Fibroblast of mammary gland (primary cell): ENCODE measurements around the gene DPT.

Source experiments
- DNase-seq: peaks from one replicate; pipeline ENCODE4 v3.0.0-alpha.2; 2010; ENCODE audit warnings: low read depth
- H3K4me3 ChIP-seq: 2 replicates; pipeline ENCODE4 v1.5.1; 2011; ENCODE audit warnings: low read depth, mild to moderate bottlenecking, low read length, moderate library complexity; ENCODE audit not compliant: control insufficient read depth
- TF ChIP-seq, protein P1 (sequence below): conservative IDR thresholded peaks from 2 replicates; pipeline ENCODE4 v1.5.1; 2011; ENCODE audit warnings: low read depth, low read length, inconsistent platforms; ENCODE audit not compliant: control insufficient read depth, insufficient read depth

Gene DPT

GRCh38 chr1:168654198-168654915 is 74.6 kb downstream of the DPT start:
- TF ChIP-seq, protein P1, sequence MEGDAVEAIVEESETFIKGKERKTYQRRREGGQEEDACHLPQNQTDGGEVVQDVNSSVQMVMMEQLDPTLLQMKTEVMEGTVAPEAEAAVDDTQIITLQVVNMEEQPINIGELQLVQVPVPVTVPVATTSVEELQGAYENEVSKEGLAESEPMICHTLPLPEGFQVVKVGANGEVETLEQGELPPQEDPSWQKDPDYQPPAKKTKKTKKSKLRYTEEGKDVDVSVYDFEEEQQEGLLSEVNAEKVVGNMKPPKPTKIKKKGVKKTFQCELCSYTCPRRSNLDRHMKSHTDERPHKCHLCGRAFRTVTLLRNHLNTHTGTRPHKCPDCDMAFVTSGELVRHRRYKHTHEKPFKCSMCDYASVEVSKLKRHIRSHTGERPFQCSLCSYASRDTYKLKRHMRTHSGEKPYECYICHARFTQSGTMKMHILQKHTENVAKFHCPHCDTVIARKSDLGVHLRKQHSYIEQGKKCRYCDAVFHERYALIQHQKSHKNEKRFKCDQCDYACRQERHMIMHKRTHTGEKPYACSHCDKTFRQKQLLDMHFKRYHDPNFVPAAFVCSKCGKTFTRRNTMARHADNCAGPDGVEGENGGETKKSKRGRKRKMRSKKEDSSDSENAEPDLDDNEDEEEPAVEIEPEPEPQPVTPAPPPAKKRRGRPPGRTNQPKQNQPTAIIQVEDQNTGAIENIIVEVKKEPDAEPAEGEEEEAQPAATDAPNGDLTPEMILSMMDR, result no peak
- no peak overlapping the region for H3K4me3 ChIP-seq
- peak; percentile 25 for DNase-seq

GRCh38 chr1:168653567-168653966 is 75.4 kb downstream of the DPT start:
- peak; percentile 59 for DNase-seq
- TF ChIP-seq, protein P1, result no peak
- no peak overlapping the region for H3K4me3 ChIP-seq

DNA sequence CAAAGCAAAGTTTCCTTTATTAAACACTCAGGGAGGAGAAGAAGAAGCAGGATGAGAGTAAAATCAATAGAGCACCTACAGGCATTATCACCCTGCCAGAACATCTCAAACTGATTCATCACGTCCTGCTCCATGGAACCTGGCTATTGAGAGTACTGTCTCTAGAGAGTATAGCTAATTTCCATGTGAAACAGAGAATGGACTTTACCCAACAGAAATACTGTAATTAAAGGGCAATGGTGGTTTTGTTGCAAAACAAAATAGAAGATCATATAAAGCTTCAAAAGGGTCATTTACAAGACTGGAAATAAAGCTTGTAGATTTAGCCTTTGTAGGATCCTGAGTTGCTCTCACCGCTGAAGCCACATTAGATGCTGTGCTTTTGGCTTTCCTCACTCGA is 83.3 kb downstream of the DPT start:
- no peak overlapping the region for H3K4me3 ChIP-seq
- TF ChIP-seq, protein P1, result no peak
- no peak for DNase-seq
